Measurements from ENCODE around the gene IL32. TPM values are rescaled to one million over a fixed set of nuclear protein-coding genes. Genes with fewer than 3 reads are reported as not detected.
"Not testable (repeated sequence)": the region's sequence is repeated elsewhere in the genome, so short reads cannot be mapped to it uniquely, and the experiment has no call there.

The IL32 gene
- total RNA-seq, 1 experiment from 2014 or later: 24.9 TPM

DNA sequence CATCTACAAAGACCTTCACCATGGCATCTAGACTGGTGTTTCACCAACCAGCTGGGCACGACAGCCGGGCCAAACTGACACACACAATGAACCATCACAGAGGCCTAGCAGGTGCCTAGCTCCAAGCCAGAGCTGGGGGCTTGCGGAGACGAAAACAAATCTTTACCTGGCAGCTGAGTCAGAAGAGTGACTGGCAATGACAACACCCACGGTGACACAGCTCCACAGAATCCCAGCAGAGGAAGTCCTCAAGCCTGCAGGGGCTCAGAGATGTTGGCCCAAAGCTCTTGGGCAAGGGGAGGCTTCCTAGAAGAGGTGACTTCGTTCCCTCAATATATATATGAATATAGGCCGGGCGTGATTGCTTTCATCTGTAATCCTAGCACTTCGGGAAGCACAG, 13.9 kb upstream of the IL32 start:
- DNase-seq (ENCODE audit: low read depth): no peak

DNA sequence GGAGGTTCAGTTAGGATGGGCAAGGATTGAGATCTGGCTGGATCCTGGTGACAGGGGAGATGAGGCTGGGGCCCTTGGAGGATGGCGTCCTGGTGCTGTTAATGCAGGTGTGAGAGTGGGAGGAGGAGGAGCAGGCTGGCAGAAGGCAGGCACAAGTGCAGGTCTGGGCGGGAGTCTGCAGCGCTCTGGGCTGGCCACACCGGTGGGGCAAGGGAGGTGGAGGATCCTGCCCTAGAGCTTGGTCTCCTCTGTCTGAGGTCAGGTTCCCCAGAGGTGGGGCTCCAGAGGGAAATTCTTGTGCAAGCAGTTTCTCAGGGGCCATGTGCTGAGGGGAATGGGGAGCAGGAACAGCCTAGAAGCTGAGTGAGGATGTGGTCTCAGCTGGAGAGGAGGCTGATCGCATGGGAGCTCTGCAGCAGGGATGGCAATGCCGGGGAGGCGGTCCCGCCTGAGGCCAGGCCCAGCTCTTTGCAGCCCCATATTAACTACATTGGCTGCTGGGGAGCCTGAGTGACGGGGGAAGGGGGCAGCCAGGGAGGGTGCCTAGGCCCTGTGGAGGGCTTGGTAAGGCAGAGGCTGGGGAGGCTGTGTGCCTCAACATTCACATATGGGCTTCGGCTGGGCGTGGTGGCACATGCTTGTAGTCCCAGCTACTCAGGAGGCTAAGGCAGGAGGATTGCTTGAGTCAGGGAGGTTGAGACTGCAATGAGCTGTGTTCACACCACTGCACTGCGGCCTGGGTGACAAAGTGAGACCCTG, 12.7 kb upstream of the IL32 start:
- not testable (repeated sequence) for DNase-seq (ENCODE audit: low read depth)

- DNase-seq (ENCODE audit: low read depth): not testable (repeated sequence)
These were observed 12.1 kb upstream of the IL32 start for GRCh38 chr16:3053330-3053710.

- no peak for DNase-seq (ENCODE audit: low read depth)
These were observed 10.3 kb upstream of the IL32 start for GRCh38 chr16:3054965-3055733.

DNA sequence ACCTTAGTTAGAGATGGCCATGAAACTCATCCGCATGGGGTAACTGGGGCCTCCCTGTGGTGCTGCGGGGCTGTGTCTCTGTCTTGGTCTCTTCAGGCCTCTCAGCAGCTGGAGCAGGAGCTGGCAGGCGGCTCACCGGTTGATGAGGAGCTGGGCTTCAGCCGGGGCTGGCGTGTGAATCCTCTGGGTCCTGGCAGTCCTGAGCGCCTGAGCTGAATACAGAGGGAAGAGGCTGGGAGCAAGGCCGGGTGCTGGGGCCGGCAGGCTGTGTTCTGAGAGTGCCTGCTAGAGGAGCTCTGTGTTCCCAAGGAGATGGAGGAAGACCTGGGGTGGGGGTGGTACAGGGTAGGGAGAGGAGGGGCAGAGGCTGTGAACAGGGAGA, 9.7 kb upstream of the IL32 start:
- not testable (repeated sequence) for DNase-seq (ENCODE audit: low read depth)

- DNase-seq (ENCODE audit: low read depth): no peak
These were observed 8.9 kb upstream of the IL32 start for GRCh38 chr16:3056336-3057180.

GRCh38 chr16:3057181-3058138, 8.0 kb upstream of the IL32 start:
- no peak for DNase-seq (ENCODE audit: low read depth)

DNA sequence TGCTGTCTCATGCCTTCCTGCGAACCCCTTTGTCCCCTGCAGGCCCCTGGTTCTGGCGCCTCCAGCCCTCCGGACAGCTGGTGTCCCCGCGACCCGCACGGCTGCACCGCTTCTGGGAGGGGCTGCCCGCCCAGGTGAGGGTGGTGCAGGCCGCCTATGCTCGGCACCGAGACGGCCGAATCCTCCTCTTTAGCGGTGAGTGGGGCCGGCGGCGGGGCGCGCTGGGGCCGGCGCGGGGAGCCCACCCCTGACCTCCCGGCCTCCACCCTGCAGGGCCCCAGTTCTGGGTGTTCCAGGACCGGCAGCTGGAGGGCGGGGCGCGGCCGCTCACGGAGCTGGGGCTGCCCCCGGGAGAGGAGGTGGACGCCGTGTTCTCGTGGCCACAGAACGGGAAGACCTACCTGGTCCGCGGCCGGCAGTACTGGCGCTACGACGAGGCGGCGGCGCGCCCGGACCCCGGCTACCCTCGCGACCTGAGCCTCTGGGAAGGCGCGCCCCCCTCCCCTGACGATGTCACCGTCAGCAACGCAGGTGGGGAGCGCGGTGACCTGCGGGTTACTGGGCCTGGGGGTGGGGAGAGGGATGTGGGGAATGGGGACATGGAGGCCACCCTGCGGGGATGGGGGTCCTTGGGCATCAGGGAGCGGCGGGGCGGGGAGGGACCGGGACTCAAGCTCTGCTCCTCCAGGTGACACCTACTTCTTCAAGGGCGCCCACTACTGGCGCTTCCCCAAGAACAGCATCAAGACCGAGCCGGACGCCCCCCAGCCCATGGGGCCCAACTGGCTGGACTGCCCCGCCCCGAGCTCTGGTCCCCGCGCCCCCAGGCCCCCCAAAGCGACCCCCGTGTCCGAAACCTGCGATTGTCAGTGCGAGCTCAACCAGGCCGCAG, 7.1 kb upstream of the IL32 start:
- no peak for DNase-seq (ENCODE audit: low read depth)

- peak; percentile 87 for DNase-seq (ENCODE audit: low read depth)
These were observed 6.3 kb upstream of the IL32 start for GRCh38 chr16:3059041-3059722.

- DNase-seq (ENCODE audit: low read depth): no peak
These were observed 5.7 kb upstream of the IL32 start for GRCh38 chr16:3059723-3060242.

GRCh38 chr16:3060339-3061127, 4.9 kb upstream of the IL32 start:
- DNase-seq (ENCODE audit: low read depth): no peak

- DNase-seq (ENCODE audit: low read depth): no peak
These were observed 2.9 kb upstream of the IL32 start for GRCh38 chr16:3062553-3062952.

- no peak for DNase-seq (ENCODE audit: low read depth)
These were observed 1.6 kb upstream of the IL32 start for GRCh38 chr16:3063625-3064386.

DNA sequence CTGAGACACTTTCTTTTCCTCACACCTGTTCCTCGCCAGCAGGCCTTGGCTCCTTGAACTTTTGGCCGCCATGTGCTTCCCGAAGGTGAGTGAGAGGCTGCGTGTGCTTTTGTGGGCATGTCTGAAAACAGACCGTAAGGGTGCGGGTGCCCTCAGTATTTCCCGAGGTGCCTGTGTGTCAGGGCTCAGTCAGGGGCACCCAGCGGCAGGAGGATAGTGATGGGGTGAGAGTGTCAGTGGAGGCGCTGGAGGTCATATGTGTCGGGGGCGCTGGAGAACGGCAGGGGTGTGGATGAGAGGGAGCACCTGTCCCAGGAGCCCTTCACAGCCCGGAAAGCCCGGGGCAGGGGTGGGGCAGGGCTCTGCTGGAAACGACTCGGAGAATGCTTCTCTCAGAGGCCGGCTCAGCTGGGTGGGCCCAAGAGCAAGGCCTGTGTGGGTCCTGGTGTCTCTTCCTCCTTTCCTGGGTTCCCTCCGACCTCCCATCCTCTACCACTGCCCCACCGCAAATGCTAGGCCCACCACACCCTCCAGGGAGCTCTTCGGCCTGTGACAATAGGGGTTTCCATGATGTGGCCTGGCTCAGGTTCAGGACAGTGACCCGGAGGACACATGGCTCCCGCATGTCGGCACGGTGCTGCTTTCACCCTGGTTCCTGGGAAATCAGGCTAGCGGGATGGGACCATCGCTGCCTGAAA, 451 bp downstream of the IL32 start:
- no peak for DNase-seq (ENCODE audit: low read depth)

DNA sequence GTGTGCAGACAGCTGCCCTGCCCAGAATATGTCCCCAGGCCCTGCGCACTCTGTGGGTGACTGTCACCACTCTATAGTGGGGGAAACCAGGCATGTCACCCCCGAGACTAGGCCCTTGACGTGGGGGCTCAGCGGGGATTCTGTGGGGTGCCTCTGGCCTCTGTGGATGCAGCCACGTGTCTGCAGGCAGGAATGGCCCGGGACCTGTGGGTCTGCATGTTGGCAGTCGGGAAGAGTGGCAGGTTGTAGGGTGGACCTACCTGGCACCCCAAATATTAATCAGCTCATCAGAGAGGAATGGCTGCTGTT, 954 bp downstream of the IL32 start:
- no peak for DNase-seq (ENCODE audit: low read depth)

GRCh38 chr16:3068487-3068886, 3.0 kb downstream of the IL32 start:
- DNase-seq (ENCODE audit: low read depth): no peak

- DNase-seq (ENCODE audit: low read depth): not testable (repeated sequence)
These were observed 3.7 kb downstream of the IL32 start for GRCh38 chr16:3069146-3069545.

Measured in RPMI7951 (cell line).